ENCODE results near the gene KIF26B.

Gene KIF26B

GRCh38 chr1:245325922-245326795 is 171.4 kb downstream of the KIF26B start:
- H3K4me3 ChIP-seq (ENCODE audit: low read depth, low read length) = no peak overlapping the region
- DNase-seq (ENCODE audit: low read depth) = no peak

GRCh38 chr1:245327360-245327759 is 172.6 kb downstream of the KIF26B start:
- no peak for TF ChIP-seq CTCF (IDR thresholded peaks at IDR 0.05; ENCODE audit: control insufficient read depth, extremely low read depth, insufficient read depth)
- no peak overlapping the region for H3K4me3 ChIP-seq (ENCODE audit: low read depth, low read length)
- no peak for DNase-seq (ENCODE audit: low read depth)

More at GRCh38 chr1:245325922-245326795, 171.4 kb downstream of the KIF26B start:
- no peak for TF ChIP-seq CTCF (IDR thresholded peaks at IDR 0.05; ENCODE audit: control insufficient read depth, extremely low read depth, insufficient read depth)

GRCh38 chr1:245327842-245328241 is 173.1 kb downstream of the KIF26B start:
- DNase-seq (ENCODE audit: low read depth) = no peak
- TF ChIP-seq CTCF (IDR thresholded peaks at IDR 0.05; ENCODE audit: control insufficient read depth, extremely low read depth, insufficient read depth) = no peak
- no peak overlapping the region for H3K4me3 ChIP-seq (ENCODE audit: low read depth, low read length)

- DNase-seq (ENCODE audit: low read depth) = no peak
- no peak for TF ChIP-seq CTCF (IDR thresholded peaks at IDR 0.05; ENCODE audit: control insufficient read depth, extremely low read depth, insufficient read depth)
- H3K4me3 ChIP-seq (ENCODE audit: low read depth, low read length) = no peak overlapping the region
Observed at GRCh38 chr1:245330951-245331350, 176.2 kb downstream of the KIF26B start.

GRCh38 chr1:245332085-245332484 is 177.3 kb downstream of the KIF26B start:
- no peak for TF ChIP-seq CTCF (IDR thresholded peaks at IDR 0.05; ENCODE audit: control insufficient read depth, extremely low read depth, insufficient read depth)
- no peak for DNase-seq (ENCODE audit: low read depth)

GRCh38 chr1:245332513-245332912 is 177.7 kb downstream of the KIF26B start:
- no peak for DNase-seq (ENCODE audit: low read depth)
- no peak overlapping the region for H3K4me3 ChIP-seq (ENCODE audit: low read depth, low read length)
- no peak for TF ChIP-seq CTCF (IDR thresholded peaks at IDR 0.05; ENCODE audit: control insufficient read depth, extremely low read depth, insufficient read depth)

More at GRCh38 chr1:245332085-245332484, 177.3 kb downstream of the KIF26B start:
- no peak overlapping the region for H3K4me3 ChIP-seq (ENCODE audit: low read depth, low read length)

Measured in LNCaP clone FGC (cell line).